GM21447 (cell line): Measurements from ENCODE around the gene DNAJA4.

Experiments
- ATAC-seq: cut with Tn5 transposase; IDR thresholded peaks from one replicate; pipeline ENCODE4 v1.9.1; 2021; ENCODE audit not compliant: unreplicated experiment

Gene DNAJA4

DNA sequence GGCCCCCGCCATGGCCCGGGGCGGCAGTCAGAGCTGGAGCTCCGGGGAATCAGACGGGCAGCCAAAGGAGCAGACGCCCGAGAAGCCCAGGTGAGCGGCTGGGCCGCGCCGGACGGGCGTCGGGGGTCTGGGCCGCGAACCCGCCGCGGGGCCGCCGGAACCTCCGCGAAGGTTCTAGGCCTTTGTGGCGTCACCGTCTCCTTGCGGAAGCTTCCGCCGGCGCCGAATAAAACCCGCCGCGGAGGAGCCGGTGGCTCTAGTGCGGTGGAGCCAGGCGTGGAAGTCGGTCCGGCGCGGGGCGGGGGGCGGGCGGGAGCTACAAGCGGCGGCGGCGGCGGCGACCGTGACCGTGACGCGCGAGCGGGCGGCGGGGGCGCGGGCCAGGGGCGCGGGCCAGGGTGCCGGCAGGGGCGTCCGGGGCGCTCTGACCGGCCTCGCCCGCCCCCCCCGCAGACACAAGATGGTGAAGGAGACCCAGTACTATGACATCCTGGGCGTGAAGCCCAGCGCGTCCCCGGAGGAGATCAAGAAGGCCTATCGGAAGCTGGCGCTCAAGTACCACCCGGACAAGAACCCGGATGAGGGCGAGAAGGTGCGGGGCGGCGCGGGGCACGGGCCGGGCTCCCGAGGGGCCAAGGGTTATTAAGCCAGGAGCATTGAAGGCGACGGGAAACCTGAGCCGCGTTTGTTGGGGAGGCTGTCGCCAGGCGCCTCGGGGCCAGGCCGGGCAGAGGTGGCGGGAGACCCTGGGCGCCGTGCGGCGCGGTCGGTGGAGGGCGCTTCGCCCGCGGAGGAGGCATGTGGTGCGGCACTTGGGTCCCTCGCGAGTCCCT is at the start of gene DNAJA4:
DNAJA4 (plus strand) TSS at position 259 of the 833 bp plus-strand sequence; CDS start at position 461, 202 bp downstream.
- ATAC-seq: no peak

DNA sequence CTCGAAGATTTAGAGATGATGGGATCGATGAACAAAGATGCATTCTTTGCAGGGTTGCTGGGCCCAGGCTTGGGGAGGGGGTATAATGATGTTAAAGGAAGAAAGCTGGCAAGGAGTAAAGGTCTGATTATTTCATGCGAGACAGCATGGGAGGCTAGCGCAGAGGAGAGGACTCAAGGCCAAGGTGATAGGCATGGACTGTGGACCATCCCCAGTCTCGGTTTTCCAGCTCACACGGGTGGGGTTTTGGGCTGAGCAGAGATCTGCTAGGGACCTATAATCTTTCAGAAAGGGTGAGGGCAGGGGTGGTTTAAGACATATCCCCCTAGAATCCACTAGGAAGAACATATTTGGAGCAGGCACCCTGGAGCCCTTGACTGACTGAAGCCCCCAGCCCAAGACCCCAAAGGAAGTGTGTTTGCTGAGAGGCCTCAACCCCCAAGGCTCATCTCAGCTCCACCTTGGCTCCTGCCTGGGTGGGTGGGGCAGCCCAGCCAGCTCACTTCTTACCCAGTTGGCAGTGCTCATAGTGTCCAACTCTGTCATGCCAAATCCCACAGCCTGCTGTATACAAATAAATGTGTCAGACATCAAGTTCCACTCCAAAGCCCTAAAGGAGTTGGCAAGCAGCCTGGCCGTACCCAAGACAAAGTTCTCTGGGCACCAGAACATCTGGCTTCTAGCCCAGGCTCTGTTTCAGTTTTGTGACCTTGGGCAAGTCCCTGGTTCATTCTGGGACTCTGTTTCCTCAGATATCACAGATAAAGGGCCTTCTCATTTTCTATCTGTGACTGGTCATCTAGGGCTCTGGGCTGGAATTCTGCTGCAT is 47.9 kb upstream of the DNAJA4 start:
- no peak for ATAC-seq

DNA sequence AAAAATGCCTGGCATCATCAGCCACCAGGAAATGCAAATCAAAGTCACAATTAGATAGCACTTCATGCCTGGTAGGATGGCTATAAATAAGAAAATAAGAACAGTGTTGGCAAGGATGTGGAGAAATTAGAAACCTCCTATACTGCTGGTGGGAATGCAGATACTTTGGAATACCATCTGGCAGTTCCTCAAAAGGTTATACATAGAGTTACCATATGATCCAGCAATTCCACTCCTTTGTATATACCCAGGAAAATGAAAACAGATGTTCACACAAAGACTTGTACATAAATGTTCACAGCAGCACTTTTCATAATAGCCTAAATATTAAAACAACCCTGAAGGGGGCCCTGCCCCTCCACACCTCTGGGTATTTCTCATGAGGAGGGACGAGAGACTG is 43.6 kb upstream of the DNAJA4 start:
- no peak for ATAC-seq

DNA sequence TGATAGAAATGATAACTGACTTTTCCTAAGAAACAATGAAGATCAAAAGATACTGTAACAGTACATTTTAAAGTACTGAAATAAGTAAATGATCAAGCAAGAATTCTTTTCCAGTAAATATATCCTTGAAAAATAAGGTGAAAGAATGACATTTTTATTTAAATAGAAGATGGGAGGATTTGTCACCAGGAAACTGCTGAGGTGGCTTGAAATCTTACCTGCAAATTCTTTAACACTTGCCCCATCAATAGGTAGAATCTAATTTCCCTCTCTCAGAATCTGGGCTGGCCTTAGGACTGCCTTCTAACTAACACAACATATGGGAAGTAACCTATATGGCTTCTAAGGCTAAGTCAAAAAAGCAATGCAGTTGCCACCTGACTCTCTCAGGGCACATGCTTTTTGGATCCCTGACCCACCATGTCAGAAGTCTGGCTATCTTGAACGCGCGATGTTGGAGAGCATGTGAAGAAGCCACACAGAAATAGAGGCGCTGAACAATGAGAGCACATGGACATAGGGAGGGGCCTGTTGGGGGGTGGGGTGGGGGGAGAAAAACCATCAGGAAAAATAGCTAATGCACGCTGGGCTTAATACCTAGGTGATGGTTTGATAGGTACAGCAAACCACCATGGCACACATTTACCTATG is 41.5 kb upstream of the DNAJA4 start:
- ATAC-seq: no peak

DNA sequence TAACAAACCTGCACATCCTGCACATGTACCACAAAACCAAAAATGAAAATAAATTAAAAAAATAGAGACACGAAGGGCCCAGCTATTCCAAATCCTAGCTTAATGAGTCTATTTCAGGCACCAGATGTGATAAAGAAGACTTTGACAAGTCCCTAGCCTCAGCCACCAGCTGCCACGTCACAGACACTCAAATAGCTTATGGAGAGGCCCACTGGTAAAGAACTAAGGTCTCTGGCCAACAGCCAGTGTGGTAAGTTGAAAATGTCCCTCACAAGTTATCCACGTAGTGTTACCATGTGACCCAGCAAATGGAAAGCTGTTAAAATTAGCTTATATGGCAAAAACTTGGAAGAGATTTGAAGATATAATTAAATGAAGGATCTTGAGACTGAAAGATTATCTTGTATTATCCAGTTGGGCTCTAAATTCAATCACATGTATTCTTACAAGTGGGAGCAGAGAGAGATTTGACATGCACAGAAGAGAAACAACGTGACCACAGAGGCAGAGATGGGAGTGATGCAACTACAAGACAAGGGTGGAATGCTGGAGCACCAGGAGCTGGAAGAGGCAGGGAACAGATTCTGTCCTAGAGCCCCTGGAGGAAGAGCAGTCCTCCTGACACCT is 40.9 kb upstream of the DNAJA4 start:
- no peak for ATAC-seq

GRCh38 chr15:78224023-78224411 is 40.3 kb upstream of the DNAJA4 start:
- no peak for ATAC-seq

DNA sequence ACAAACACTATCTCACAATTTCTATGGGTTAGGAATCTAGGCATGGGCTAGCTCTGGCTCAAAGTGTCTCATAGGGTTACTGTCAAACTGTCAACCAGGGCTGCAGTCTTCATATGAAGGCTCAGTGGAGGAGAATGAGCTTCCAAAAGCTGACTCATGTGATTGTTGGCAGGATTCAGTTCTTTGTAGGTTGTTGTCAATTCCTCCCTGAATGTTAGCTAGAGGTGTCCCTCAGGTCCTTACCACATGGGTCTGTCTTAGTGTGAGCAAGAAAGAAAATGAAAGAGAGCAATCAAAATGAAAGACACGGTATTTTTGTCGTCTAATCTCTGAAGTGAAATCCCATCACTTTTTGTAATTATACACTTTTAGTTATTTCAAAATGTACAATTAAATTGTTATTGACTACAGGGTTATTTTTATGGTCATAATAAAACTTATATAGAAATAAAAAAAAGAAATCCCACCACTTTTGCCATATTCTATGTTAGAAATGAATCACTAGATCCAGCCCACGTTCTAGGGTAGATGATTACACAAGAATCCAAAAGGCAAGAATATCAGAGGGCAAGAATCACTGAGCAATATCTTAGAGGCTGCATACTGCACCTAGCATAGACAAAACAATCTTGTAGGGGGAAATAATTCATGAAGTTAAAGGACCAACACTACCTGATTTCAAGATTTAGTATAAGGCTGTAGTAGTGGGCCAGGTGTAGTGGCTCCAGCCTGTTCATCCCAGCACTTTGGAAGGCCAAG is 38.4 kb upstream of the DNAJA4 start:
- ATAC-seq: peak; percentile 63

- no peak for ATAC-seq
Observed at GRCh38 chr15:78228356-78228996, 35.9 kb upstream of the DNAJA4 start.

DNA sequence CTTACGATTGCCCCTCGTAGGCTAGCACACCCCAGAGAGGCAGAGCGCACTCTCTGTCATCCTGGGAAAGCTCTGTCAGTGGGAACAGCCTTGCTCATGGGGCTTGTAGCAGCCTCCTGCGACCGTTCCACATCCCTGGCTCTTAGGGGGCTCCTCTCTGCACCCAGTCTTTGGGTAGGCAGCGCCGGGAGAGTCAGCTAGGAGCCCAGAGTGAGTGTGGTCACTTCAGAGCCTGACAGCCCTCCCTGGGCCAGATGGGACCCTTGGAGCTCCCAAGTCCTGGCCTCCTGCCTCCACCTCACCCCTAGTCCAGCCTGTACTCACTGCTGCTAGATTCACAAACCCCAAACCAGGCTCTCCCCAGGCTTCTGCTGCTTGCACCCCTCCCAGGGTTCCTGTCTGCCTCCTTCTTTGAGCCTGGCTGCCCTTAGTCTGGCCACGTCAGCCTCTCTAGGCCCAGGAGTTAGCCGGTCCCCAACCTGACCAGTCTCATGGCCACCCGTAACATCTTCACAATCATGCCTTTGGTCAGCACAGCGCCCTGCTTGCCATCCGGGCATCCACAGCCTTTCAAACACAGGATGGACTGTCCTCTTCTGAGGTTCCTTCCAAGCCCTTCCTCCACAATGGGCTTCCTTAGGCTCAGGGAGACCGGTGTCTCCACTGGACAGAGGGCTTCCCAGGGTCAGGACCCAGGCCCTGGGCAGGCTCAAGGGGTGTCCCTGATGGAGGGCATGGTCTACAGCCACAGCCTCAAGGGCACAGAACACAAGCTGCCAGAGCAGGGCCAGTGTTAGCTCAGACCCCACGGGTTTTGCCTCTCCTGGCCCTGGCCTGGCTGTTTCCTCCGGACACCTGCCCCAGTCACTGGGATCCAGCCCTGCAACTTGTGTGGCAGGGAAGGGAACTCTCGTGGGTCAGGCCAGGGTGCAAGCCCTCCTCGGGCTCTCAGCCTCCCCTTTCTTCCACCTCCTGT is 34.6 kb upstream of the DNAJA4 start:
- no peak for ATAC-seq

- ATAC-seq: no peak
Observed at GRCh38 chr15:78232951-78233350, 31.4 kb upstream of the DNAJA4 start.

- no peak for ATAC-seq
Observed at GRCh38 chr15:78233496-78233895, 30.9 kb upstream of the DNAJA4 start.

GRCh38 chr15:78234515-78235040 is 29.8 kb upstream of the DNAJA4 start, which contains the start of gene ACSBG1:
TSS of gene ACSBG1 (minus strand) at chr15:78234565. CDS start at chr15:78234501, 64 bp downstream.
- no peak for ATAC-seq

DNA sequence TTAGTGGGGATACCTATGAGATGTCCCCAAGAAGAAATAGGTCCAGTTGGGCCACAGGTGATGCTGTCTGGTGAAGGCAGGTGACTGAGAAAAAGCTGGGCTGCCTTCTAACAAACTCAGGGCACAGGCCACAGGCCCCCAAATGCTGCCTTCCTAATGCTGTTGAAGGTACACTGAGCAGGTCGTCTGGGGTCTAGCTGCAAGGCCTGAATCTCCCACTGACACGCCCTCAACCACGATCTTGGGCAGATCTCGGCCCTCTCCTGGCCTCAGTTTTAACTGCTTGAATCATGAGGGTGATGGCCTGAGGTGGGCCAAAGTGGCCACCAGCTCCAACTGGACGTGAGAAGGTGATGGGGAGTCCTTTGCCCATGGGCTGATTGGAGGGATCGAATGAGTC is 27.9 kb upstream of the DNAJA4 start:
- ATAC-seq: no peak

- ATAC-seq: no peak
Observed at GRCh38 chr15:78237146-78237545, 27.2 kb upstream of the DNAJA4 start.

- no peak for ATAC-seq
Observed at GRCh38 chr15:78239811-78240210, 24.6 kb upstream of the DNAJA4 start.

DNA sequence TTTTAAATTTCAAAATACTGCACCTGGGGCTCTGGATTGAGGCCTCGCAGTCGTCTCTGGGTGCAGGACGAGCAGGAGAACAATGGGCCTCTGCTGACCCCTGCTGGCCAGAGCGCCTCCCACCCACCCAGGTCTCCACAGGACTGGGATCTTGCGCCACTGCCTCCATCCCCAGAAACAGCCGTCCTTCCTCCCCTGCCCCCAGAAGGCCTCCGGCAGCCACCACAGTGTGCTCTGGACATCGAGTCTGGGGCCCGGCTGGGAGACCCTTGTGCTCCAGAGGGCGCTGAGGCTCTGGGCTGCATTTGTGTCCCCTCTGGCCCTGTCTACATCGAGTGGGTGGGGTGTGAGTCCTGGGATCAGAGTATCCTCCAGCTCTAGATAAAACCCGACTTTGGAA is 23.3 kb upstream of the DNAJA4 start:
- no peak for ATAC-seq

DNA sequence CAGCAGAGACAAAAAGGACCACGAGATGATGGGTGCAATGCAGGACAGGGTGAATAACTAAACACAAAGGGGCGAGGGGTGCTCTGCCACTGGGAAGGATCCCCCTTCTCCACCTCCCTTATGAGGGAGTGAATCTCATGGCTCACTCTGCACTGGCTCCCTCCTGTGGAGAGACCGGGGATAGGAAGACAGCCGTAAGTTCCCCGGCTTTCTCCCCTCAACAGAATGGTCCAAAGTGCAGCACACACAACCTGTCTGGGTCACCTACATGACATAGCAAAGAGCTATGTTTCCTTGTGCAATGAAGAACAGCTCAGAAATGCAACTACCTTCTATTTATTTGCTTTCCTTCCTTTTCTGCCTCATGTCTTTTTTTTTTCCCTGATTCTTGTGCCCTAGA is 22.2 kb upstream of the DNAJA4 start:
- ATAC-seq: no peak

GRCh38 chr15:78243058-78243457 is 21.3 kb upstream of the DNAJA4 start:
- no peak for ATAC-seq
